ENCODE data around the gene ATRIP.
"Not testable (repeated sequence)": the region's sequence is repeated elsewhere in the genome, so short reads cannot be mapped to it uniquely, and the experiment has no call there.

ATRIP gene

DNA sequence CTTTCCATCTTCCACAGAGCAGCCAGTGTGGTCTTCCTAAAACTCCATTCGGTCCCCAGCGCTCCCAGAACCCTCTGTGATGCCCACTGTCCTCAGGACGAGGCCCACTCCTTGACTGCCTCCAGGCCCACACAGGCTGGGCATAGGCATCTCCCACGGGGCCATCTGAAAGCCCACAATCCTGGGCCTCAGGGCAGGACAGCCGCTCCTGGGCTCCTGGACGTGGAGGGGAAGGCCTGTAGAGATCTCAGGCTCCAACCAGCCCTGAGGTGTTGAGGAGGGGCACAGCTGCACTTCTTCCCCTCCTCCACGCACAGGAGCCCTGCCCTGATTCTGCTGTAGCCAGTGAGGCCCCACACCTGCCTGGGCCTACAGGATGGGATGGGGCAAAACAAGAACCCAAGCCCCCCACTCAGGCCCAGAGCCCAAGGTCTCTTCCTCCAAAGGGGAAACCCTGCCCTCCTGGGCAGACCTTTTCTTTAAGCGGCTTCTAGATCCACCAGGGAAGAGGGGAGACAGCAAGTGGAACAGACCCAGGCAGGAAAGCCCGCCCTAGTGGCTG is 31.5 kb downstream of the ATRIP start:
- TF ChIP-seq, protein P1, sequence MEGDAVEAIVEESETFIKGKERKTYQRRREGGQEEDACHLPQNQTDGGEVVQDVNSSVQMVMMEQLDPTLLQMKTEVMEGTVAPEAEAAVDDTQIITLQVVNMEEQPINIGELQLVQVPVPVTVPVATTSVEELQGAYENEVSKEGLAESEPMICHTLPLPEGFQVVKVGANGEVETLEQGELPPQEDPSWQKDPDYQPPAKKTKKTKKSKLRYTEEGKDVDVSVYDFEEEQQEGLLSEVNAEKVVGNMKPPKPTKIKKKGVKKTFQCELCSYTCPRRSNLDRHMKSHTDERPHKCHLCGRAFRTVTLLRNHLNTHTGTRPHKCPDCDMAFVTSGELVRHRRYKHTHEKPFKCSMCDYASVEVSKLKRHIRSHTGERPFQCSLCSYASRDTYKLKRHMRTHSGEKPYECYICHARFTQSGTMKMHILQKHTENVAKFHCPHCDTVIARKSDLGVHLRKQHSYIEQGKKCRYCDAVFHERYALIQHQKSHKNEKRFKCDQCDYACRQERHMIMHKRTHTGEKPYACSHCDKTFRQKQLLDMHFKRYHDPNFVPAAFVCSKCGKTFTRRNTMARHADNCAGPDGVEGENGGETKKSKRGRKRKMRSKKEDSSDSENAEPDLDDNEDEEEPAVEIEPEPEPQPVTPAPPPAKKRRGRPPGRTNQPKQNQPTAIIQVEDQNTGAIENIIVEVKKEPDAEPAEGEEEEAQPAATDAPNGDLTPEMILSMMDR (IDR thresholded peaks at IDR 0.05; ENCODE audit: low read length), result no peak
- TF ChIP-seq EZH2phosphoT487 (IDR thresholded peaks at IDR 0.05; ENCODE audit: low read length) (no peak), EZH2 (optimal IDR thresholded peaks at IDR 0.05; ENCODE audit: low read depth, low read length) (no peak)
- Histone ChIP-seq H3K27ac (ENCODE audit: low read length) (no peak overlapping the region), H3K79me2 (ENCODE audit: low read length) (no peaks in the 10 kb centered on the region), H3K9me2 (replicated peaks; ENCODE audit: insufficient read depth, low read length) (no peaks in the 10 kb centered on the region), H4K20me1 (ENCODE audit: insufficient read depth, low read length) (no peaks in the 10 kb centered on the region), H3K4me1 (ENCODE audit: low read length) (peaks cover 17% of the 10 kb centered on the region), H3K27me3 (replicated peaks; ENCODE audit: insufficient read depth, low read length) (no peaks in the 10 kb centered on the region), H3F3A (ENCODE audit: insufficient read depth, low read length) (peaks cover 8% of the 10 kb centered on the region; the same call in 1 of the 2 replicates), H2AFZ (ENCODE audit: low read length) (no peak overlapping the region), H3K4me2 (ENCODE audit: low read depth, low read length) (no peak overlapping the region), H3K4me3 (ENCODE audit: low read length) (no peak overlapping the region), H3K9ac (ENCODE audit: low read length) (no peak overlapping the region), H3K9me3 (replicated peaks; ENCODE audit: insufficient read depth, low read length) (no peaks in the 10 kb centered on the region), H3K36me3 (replicated peaks; ENCODE audit: insufficient read depth, low read length) (no peaks in the 10 kb centered on the region)
- no peak for DNase-seq

DNA sequence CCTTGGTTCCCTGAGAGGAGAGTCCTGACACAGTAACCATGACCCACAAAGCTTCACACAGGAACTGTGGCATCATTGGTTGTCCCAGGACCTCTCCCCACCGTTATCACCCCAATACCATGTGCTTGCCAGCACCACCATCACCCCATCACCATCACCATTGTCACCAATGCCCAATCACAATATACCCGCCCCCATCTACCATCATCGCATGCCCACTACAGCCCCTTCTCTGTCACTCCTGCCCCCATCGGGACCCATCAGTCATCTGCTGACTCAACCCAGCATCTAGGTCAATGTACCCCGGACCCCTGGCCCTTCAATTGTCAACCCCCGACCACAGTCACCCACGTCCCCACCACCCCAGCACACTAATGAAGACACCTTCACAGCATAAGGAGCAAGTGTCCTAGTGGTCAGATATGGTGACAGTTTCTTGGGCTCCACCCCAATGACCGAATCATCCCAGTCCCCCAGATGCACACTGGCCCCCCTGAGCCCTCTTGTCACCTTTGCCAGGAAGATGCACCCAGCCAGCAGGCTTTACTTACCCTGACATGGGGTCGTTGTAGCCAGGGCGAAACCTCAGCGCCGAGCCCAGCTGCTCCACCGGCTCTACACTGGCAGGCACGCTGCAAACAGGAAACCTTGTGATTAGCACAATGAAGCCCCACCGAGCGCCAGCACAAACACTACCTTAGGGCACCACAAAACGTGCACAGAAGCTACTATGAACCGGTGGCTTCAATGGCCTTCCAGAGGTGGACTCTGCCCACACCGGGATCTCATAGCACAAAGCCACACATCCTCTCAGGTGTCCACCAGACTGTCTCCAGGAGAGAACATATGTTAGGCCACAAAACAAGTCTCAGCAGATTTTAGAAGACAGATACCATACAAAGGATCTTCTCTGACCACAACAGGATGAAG is 32.4 kb downstream of the ATRIP start:
- peak; percentile 89 for DNase-seq
- H3K4me1 ChIP-seq (ENCODE audit: low read length), result peaks cover 10% of the 10 kb centered on the region
- peak overlapping the region; percentile 24; the same call in 1 of the 2 replicates for H3K9ac ChIP-seq (ENCODE audit: low read length)

DNA sequence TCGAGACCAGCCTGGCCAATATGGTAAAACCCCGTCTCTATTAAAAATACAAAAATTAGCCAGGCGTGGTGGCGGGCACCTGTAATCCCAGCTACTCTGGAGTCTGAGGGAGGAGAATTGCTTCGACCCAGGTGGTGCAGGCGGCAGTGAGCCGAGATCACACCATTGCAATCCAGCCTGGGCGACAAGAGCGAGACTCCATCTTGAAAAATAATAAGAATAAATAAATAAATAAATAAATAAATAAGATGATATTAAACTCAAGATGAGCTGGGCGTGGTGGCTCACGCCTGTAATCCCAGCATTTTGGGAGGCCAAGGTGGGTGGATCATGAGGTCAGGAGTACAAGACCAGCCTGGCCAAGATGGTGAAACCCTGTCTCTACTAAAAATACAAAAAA is 34.4 kb downstream of the ATRIP start:
- H3K4me3 ChIP-seq (ENCODE audit: low read length); H3K36me3 ChIP-seq (replicated peaks; ENCODE audit: insufficient read depth, low read length); H3K9ac ChIP-seq (ENCODE audit: low read length); H3K9me2 ChIP-seq (replicated peaks; ENCODE audit: insufficient read depth, low read length); H3K4me1 ChIP-seq (ENCODE audit: low read length); H3K9me3 ChIP-seq (replicated peaks; ENCODE audit: insufficient read depth, low read length); H3K4me2 ChIP-seq (ENCODE audit: low read depth, low read length); H2AFZ ChIP-seq (ENCODE audit: low read length); DNase-seq; H3K27me3 ChIP-seq (replicated peaks; ENCODE audit: insufficient read depth, low read length); H3K79me2 ChIP-seq (ENCODE audit: low read length); H3F3A ChIP-seq (ENCODE audit: insufficient read depth, low read length); H4K20me1 ChIP-seq (ENCODE audit: insufficient read depth, low read length); H3K27ac ChIP-seq (ENCODE audit: low read length): not testable (repeated sequence)

More for the DNA sequence above, 32.4 kb downstream of the ATRIP start:
- peak overlapping the region; percentile 22 for H3K4me2 ChIP-seq (ENCODE audit: low read depth, low read length)
- peak overlapping the region; percentile 51 for H3K27ac ChIP-seq (ENCODE audit: low read length)
- no peak overlapping the region for H3K4me3 ChIP-seq (ENCODE audit: low read length)
- H2AFZ ChIP-seq (ENCODE audit: low read length), result peak overlapping the region; percentile 60
- no peaks in the 10 kb centered on the region for H3K9me2 ChIP-seq (replicated peaks; ENCODE audit: insufficient read depth, low read length)
- no peaks in the 10 kb centered on the region for H3K9me3 ChIP-seq (replicated peaks; ENCODE audit: insufficient read depth, low read length)
- TF ChIP-seq EZH2phosphoT487 (IDR thresholded peaks at IDR 0.05; ENCODE audit: low read length), result no peak
- TF ChIP-seq EZH2 (optimal IDR thresholded peaks at IDR 0.05; ENCODE audit: low read depth, low read length), result no peak
- TF ChIP-seq, protein P1 (IDR thresholded peaks at IDR 0.05; ENCODE audit: low read length), result peak; percentile 7; the same call in 1 of the 2 replicates
- H3K36me3 ChIP-seq (replicated peaks; ENCODE audit: insufficient read depth, low read length), result no peaks in the 10 kb centered on the region
- no peaks in the 10 kb centered on the region for H3K79me2 ChIP-seq (ENCODE audit: low read length)
- no peaks in the 10 kb centered on the region for H4K20me1 ChIP-seq (ENCODE audit: insufficient read depth, low read length)
- H3F3A ChIP-seq (ENCODE audit: insufficient read depth, low read length), result peaks cover 8% of the 10 kb centered on the region; the same call in 1 of the 2 replicates
- H3K27me3 ChIP-seq (replicated peaks; ENCODE audit: insufficient read depth, low read length), result no peaks in the 10 kb centered on the region

DNA sequence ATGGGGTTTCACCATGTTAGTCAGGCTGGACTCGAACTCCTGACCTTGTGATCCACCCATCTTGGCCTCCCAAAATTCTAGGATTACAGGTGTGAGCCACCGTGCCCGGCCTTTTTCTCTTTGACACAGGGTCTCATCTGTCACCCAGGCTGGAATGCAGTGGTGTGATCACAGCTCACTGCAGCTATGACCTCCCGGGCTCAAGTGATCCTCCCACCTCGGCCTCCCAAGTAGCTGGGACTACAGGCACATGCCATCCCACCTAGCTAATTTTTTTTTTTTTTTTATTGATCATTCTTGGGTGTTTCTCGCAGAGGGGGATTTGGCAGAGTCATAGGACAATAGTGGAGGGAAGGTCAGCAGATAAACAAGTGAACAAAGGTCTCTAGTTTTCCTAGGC is 36.3 kb downstream of the ATRIP start:
- not testable (repeated sequence) for H3K4me1 ChIP-seq (ENCODE audit: low read length); H3K4me3 ChIP-seq (ENCODE audit: low read length); H3K27ac ChIP-seq (ENCODE audit: low read length); H3K4me2 ChIP-seq (ENCODE audit: low read depth, low read length); H3K36me3 ChIP-seq (replicated peaks; ENCODE audit: insufficient read depth, low read length); H3K79me2 ChIP-seq (ENCODE audit: low read length); H3K9me2 ChIP-seq (replicated peaks; ENCODE audit: insufficient read depth, low read length); H3K27me3 ChIP-seq (replicated peaks; ENCODE audit: insufficient read depth, low read length); H4K20me1 ChIP-seq (ENCODE audit: insufficient read depth, low read length); H3K9ac ChIP-seq (ENCODE audit: low read length); H3F3A ChIP-seq (ENCODE audit: insufficient read depth, low read length); H3K9me3 ChIP-seq (replicated peaks; ENCODE audit: insufficient read depth, low read length); H2AFZ ChIP-seq (ENCODE audit: low read length); DNase-seq

Data from MM.1S (cell line).